ENCODE data around the gene PAX7.

Gene PAX7

DNA sequence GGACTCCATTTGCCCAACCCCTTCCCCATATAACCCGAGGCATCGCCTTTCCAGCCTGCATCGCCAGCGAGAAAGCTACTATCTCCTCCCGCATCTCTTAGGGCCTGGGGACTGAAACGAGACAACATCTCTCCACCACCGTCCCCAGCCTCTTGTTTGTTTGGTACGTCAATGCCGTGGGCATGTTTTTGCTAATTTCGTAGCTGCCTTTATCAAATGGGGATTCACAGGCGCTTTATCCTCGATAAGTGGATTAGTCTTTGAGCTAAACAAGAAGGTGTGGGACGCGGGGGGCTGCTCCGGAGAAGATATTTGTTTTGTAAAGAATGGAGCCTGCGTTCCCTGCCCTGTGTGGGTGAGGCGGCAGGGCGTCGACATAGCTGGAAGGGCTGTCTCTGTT, 91.6 kb downstream of the PAX7 start:
- Histone ChIP-seq H3K27me3 (peaks cover 0 to 91% of the 10 kb centered on the region in 2 donors), H3K36me3 (no peaks in the 10 kb centered on the region), H3K4me1 (peaks cover 0 to 1% (median 0%) of the 10 kb centered on the region in 4 donors), H3K4me3 (no peak overlapping the region), H3K27ac (no peak overlapping the region), H3K9me3 (no peaks in the 10 kb centered on the region)
- no peak for TF ChIP-seq CTCF (IDR thresholded peaks at IDR 0.05)
- intact Hi-C loops (cut with DNase I; ENCODE audit: low total_unique reads): no loop called here
- no peak for DNase-seq

DNA sequence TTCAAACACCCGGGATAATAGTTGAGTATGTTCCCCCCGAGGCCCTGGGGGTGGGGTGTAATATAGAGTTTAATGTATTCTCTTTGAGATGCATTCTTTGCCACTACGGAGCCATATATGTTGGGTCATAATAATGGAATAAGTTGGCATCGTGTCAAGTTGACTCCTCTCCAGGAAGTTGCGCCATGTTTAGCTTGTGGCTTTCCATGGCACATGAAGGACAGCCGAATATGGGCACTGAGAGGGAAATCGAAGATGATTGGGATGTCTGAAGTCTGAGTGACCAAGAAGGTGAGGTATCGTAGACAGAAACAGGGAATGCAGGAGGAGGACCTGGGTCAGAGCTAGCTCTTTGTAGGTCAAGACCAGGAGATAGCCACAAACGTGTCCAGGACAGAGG, 92.6 kb downstream of the PAX7 start:
- no peak overlapping the region for H3K4me3 ChIP-seq
- H3K9me3 ChIP-seq: no peaks in the 10 kb centered on the region
- no peak for DNase-seq
- intact Hi-C loops (cut with DNase I; ENCODE audit: low total_unique reads): no loop called here
- no peaks in the 10 kb centered on the region for H3K36me3 ChIP-seq
- H3K27me3 ChIP-seq: peaks cover 0 to 91% of the 10 kb centered on the region in 2 donors
- TF ChIP-seq CTCF (IDR thresholded peaks at IDR 0.05): no peak
- H3K4me1 ChIP-seq: no peaks in the 10 kb centered on the region
- H3K27ac ChIP-seq: no peak overlapping the region

GRCh38 chr1:18723701-18724411, 93.2 kb downstream of the PAX7 start:
- no peak overlapping the region for H3K4me3 ChIP-seq
- no peaks in the 10 kb centered on the region for H3K4me1 ChIP-seq
- no peaks in the 10 kb centered on the region for H3K9me3 ChIP-seq
- TF ChIP-seq CTCF (IDR thresholded peaks at IDR 0.05): no peak
- no peaks in the 10 kb centered on the region for H3K36me3 ChIP-seq
- no peak for DNase-seq
- peaks cover 0 to 89% of the 10 kb centered on the region in 2 donors for H3K27me3 ChIP-seq
- intact Hi-C loops (cut with DNase I; ENCODE audit: low total_unique reads): no loop called here
- no peak overlapping the region for H3K27ac ChIP-seq

- H3K4me3 ChIP-seq: no peak overlapping the region
- H3K9me3 ChIP-seq: no peaks in the 10 kb centered on the region
- H3K4me1 ChIP-seq: no peaks in the 10 kb centered on the region
- no peak for TF ChIP-seq CTCF (IDR thresholded peaks at IDR 0.05)
- no peaks in the 10 kb centered on the region for H3K36me3 ChIP-seq
- H3K27ac ChIP-seq: no peak overlapping the region
- no peak for DNase-seq
- peaks cover 0 to 89% of the 10 kb centered on the region in 2 donors for H3K27me3 ChIP-seq
- intact Hi-C loops (cut with DNase I; ENCODE audit: low total_unique reads): no loop called here
Observed at GRCh38 chr1:18724801-18725200, 94.2 kb downstream of the PAX7 start.

GRCh38 chr1:18725231-18725895, 94.7 kb downstream of the PAX7 start:
- no peaks in the 10 kb centered on the region for H3K4me1 ChIP-seq
- DNase-seq: no peak

More at GRCh38 chr1:18725231-18725895, 94.7 kb downstream of the PAX7 start:
- peaks cover 0 to 89% of the 10 kb centered on the region in 2 donors for H3K27me3 ChIP-seq
- no peak overlapping the region for H3K4me3 ChIP-seq
- TF ChIP-seq CTCF (IDR thresholded peaks at IDR 0.05): no peak
- H3K36me3 ChIP-seq: no peaks in the 10 kb centered on the region
- intact Hi-C loops (cut with DNase I; ENCODE audit: low total_unique reads): no loop called here
- no peaks in the 10 kb centered on the region for H3K9me3 ChIP-seq
- H3K27ac ChIP-seq: no peak overlapping the region
